GM12892 (cell line): ENCODE measurements around the gene KRTAP5-3.

Experiments used
- POLR2A ChIP-seq: IDR thresholded peaks from 2 replicates; pipeline ENCODE4 v1.6.1; 2011; ENCODE audit warnings: low read depth, low read length, control low read depth
- POLR2AphosphoS5 ChIP-seq: IDR thresholded peaks from 2 replicates; pipeline ENCODE4 v1.6.1; 2011; ENCODE audit warnings: low read depth, low read length, control low read depth
- TAF1 ChIP-seq: IDR thresholded peaks from 2 replicates; pipeline ENCODE4 v1.6.1; 2011; ENCODE audit warnings: low read depth, mild to moderate bottlenecking, control low read depth, low read length, borderline replicate concordance

- TF ChIP-seq POLR2AphosphoS5: no peak
- TF ChIP-seq POLR2A: no peak
- TF ChIP-seq TAF1: no peak
Measured at GRCh38 chr11:1652026-1652425, 43.8 kb upstream of the KRTAP5-3 start.
